Neuronal stem cell (in vitro differentiated cells): ENCODE measurements around the gene GTF2A2.
A peak's percentile ranks its signal among the peaks of the same experiment; 100 is the strongest.

Source experiments
- DNase-seq: peaks from one replicate; pipeline ENCODE4 v3.0.0-alpha.2; 2013; ENCODE audit warnings: low spot score
- H2AFZ ChIP-seq: one replicate; pipeline ENCODE4 v1.6.1; 2013; ENCODE audit warnings: mild to moderate bottlenecking, low read length, inconsistent platforms
- H2AK5ac ChIP-seq: 2 replicates; pipeline ENCODE4 v1.6.1; 2013; ENCODE audit warnings: low read depth, mild to moderate bottlenecking, inconsistent platforms, low read length, moderate library complexity, mixed read lengths
- H2BK120ac ChIP-seq: 2 replicates; pipeline ENCODE4 v1.6.1; 2013; ENCODE audit warnings: low read depth, mild to moderate bottlenecking, inconsistent platforms, low read length, moderate library complexity, mixed read lengths
- H2BK12ac ChIP-seq: one replicate; pipeline ENCODE4 v1.6.1; 2013; ENCODE audit warnings: low read length, inconsistent platforms
- H2BK15ac ChIP-seq: 2 replicates; pipeline ENCODE4 v1.6.1; 2013; ENCODE audit warnings: mild to moderate bottlenecking, low read length, inconsistent platforms, mixed read lengths
- H2BK5ac ChIP-seq: one replicate; pipeline ENCODE4 v1.6.1; 2013; ENCODE audit warnings: inconsistent platforms, mild to moderate bottlenecking, low read length, moderate library complexity
- H3K14ac ChIP-seq: one replicate; pipeline ENCODE4 v1.6.1; 2013; ENCODE audit warnings: low read length, inconsistent platforms
- H3K18ac ChIP-seq: 2 replicates; pipeline ENCODE4 v1.6.1; 2013; ENCODE audit warnings: low read length, inconsistent platforms
- H3K23ac ChIP-seq: 2 replicates; pipeline ENCODE4 v1.6.1; 2013; ENCODE audit warnings: low read depth, mild to moderate bottlenecking, mixed read lengths, low read length, inconsistent platforms; ENCODE audit not compliant: poor library complexity
- H3K27ac ChIP-seq: replicated peaks from 3 replicates; pipeline ENCODE4 v1.5.1; 2013; ENCODE audit warnings: low read length, inconsistent platforms
- H3K27me3 ChIP-seq, 3 experiments: 2 replicates each; pipeline ENCODE4 v1.6.1; 2013; ENCODE audit warnings: low read length in 3 of 3, mild to moderate bottlenecking in 2 of 3, inconsistent platforms in 1 of 3, low read depth in 1 of 3, mixed read lengths in 1 of 3, moderate library complexity in 1 of 3; ENCODE audit not compliant: control insufficient read depth in 3 of 3, insufficient read depth in 3 of 3
- H3K36me3 ChIP-seq, 2 donors: replicated peaks in 1 of 2; 2 replicates each; pipeline ENCODE4 v1.6.1; 2013; ENCODE audit warnings: low read length in 2 of 2; ENCODE audit not compliant: control insufficient read depth in 2 of 2, insufficient read depth in 2 of 2
- H3K4ac ChIP-seq: 2 replicates; pipeline ENCODE4 v1.6.1; 2013; ENCODE audit warnings: inconsistent platforms, mild to moderate bottlenecking, low read length, moderate library complexity
- H3K4me1 ChIP-seq, 2 donors: 1 replicate in 1 of 2; 2 replicates in 1 of 2; pipeline ENCODE4 v1.6.1; 2013; ENCODE audit warnings: low read length in 2 of 2, low read depth in 1 of 2; ENCODE audit not compliant: control insufficient read depth in 2 of 2, insufficient read depth in 1 of 2
- H3K4me2 ChIP-seq: one replicate; pipeline ENCODE4 v1.6.1; 2013; ENCODE audit warnings: mild to moderate bottlenecking, low read length, inconsistent platforms; ENCODE audit not compliant: insufficient read depth, poor library complexity, severe bottlenecking
- H3K4me3 ChIP-seq, 2 donors: 2 replicates each; pipeline ENCODE4 v1.5.1; 2013; ENCODE audit warnings: low read length in 2 of 2, mild to moderate bottlenecking in 2 of 2, inconsistent platforms in 1 of 2, moderate library complexity in 1 of 2
- H3K79me1 ChIP-seq: one replicate; pipeline ENCODE4 v1.6.1; 2013; ENCODE audit warnings: low read depth, mild to moderate bottlenecking, inconsistent platforms, low read length, moderate library complexity
- H3K9ac ChIP-seq: one replicate; pipeline ENCODE4 v1.6.1; 2013; ENCODE audit warnings: mild to moderate bottlenecking, low read depth, low read length, inconsistent platforms; ENCODE audit not compliant: poor library complexity
- H3K9me3 ChIP-seq, 2 donors: replicated peaks in 1 of 2; 2 replicates each; pipeline versions ENCODE3 to v1.6.1; 2013; ENCODE audit warnings: low read length in 2 of 2, mild to moderate bottlenecking in 2 of 2, inconsistent platforms in 1 of 2, low read depth in 1 of 2, mixed read lengths in 1 of 2, moderate library complexity in 1 of 2; ENCODE audit not compliant: control insufficient read depth in 2 of 2, insufficient read depth in 1 of 2
- H4K8ac ChIP-seq: one replicate; pipeline ENCODE4 v1.6.1; 2013; ENCODE audit warnings: low read depth, mild to moderate bottlenecking, inconsistent platforms, low read length, moderate library complexity
- H4K91ac ChIP-seq: one replicate; pipeline ENCODE4 v1.6.1; 2013; ENCODE audit warnings: low read length, low read depth, mild to moderate bottlenecking, inconsistent platforms; ENCODE audit not compliant: poor library complexity
- WGBS, 2 donors: extraction: QIAGEN DNeasy Blood & Tissue Kit; methylation state at CpG; one replicate each; pipeline ENCODE4 v1.1.7; 2013; ENCODE audit warnings: missing lambda C conversion rate in 2 of 2, mixed read lengths in 1 of 2; ENCODE audit not compliant: insufficient read length in 2 of 2, insufficient replicate concordance in 1 of 2; ENCODE audit errors: extremely low coverage in 2 of 2; 5-methylcytosine and 5-hydroxymethylcytosine counted together

GTF2A2 gene

GRCh38 chr15:59657635-59658125 lies 365 bp upstream of the GTF2A2 start:
- H2BK12ac ChIP-seq = no peak overlapping the region
- peak overlapping the region; percentile 10 for H3K9ac ChIP-seq
- no peak overlapping the region for H3K27ac ChIP-seq
- H3K4ac ChIP-seq = no peak overlapping the region
- no CpG with 5 or more reads among the region's 23 CpGs for WGBS, 2 donors
- H2BK5ac ChIP-seq = no peak overlapping the region
- no peak overlapping the region for H3K14ac ChIP-seq
- H3K9me3 ChIP-seq = peaks cover 0 to 14% of the 10 kb centered on the region in 2 donors
- peaks cover 3 to 72% of the 10 kb centered on the region in 2 donors for H3K36me3 ChIP-seq
- H3K79me1 ChIP-seq = no peaks in the 10 kb centered on the region
- H3K4me2 ChIP-seq = peak overlapping the region; percentile 30
- H3K23ac ChIP-seq = peak overlapping the region; percentile 94
- no peak overlapping the region for H3K18ac ChIP-seq
- H2AK5ac ChIP-seq = no peak overlapping the region
- H3K4me1 ChIP-seq = peaks cover 2 to 7% of the 10 kb centered on the region in 2 donors
- peak overlapping the region in 1 of 2 donors; percentile 84 for H3K4me3 ChIP-seq
- no peak for DNase-seq
- no peak overlapping the region for H4K8ac ChIP-seq
- H2AFZ ChIP-seq = peak overlapping the region; percentile 90
- no peak overlapping the region for H2BK15ac ChIP-seq
- no peak overlapping the region for H4K91ac ChIP-seq
- H2BK120ac ChIP-seq = no peak overlapping the region
- H3K27me3 ChIP-seq = no peaks in the 10 kb centered on the region

- H3K4me3 ChIP-seq = no peak overlapping the region
- H3K36me3 ChIP-seq = peaks cover 9 to 73% of the 10 kb centered on the region in 2 donors
- H2BK120ac ChIP-seq = no peak overlapping the region
- H3K4me2 ChIP-seq = no peak overlapping the region
- H3K23ac ChIP-seq = no peak overlapping the region
- H4K91ac ChIP-seq = no peak overlapping the region
- no peak overlapping the region for H3K14ac ChIP-seq
- no peak overlapping the region for H2BK5ac ChIP-seq
- WGBS, 2 donors = no CpG with 5 or more reads among the region's 1 CpG
- no peak overlapping the region for H2BK12ac ChIP-seq
- H2AK5ac ChIP-seq = no peak overlapping the region
- no peaks in the 10 kb centered on the region for H3K27me3 ChIP-seq
- no peak for DNase-seq
- no peak overlapping the region for H4K8ac ChIP-seq
- no peak overlapping the region for H3K4ac ChIP-seq
- H3K18ac ChIP-seq = no peak overlapping the region
- H3K27ac ChIP-seq = no peak overlapping the region
- peaks cover 0 to 27% of the 10 kb centered on the region in 2 donors for H3K9me3 ChIP-seq
- H2BK15ac ChIP-seq = no peak overlapping the region
- H3K79me1 ChIP-seq = no peaks in the 10 kb centered on the region
- peaks cover 2 to 7% of the 10 kb centered on the region in 2 donors for H3K4me1 ChIP-seq
- no peak overlapping the region for H3K9ac ChIP-seq
- H2AFZ ChIP-seq = no peak overlapping the region
These were observed 3.3 kb downstream of the GTF2A2 start for GRCh38 chr15:59654046-59654445.

GRCh38 chr15:59649603-59650002 lies 7.7 kb downstream of the GTF2A2 start:
- Histone ChIP-seq H3K4me3 (no peak overlapping the region), H2AFZ (no peak overlapping the region), H3K9ac (no peak overlapping the region), H3K4me1 (no peaks in the 10 kb centered on the region), H3K23ac (no peak overlapping the region), H2BK15ac (no peak overlapping the region), H4K91ac (no peak overlapping the region), H3K14ac (no peak overlapping the region), H3K18ac (no peak overlapping the region), H3K27me3 (no peaks in the 10 kb centered on the region), H2AK5ac (no peak overlapping the region), H3K27ac (no peak overlapping the region), H2BK120ac (no peak overlapping the region), H4K8ac (no peak overlapping the region), H2BK12ac (no peak overlapping the region), H3K4ac (no peak overlapping the region), H3K4me2 (no peak overlapping the region), H3K9me3 (peaks cover 0 to 22% of the 10 kb centered on the region in 2 donors), H3K36me3 (peaks cover 16 to 96% of the 10 kb centered on the region in 2 donors), H2BK5ac (no peak overlapping the region), H3K79me1 (no peaks in the 10 kb centered on the region)
- no peak for DNase-seq

GRCh38 chr15:59647085-59647484 lies 10.2 kb downstream of the GTF2A2 start:
- Histone ChIP-seq H3K14ac (no peak overlapping the region), H2AK5ac (no peak overlapping the region), H3K4me3 (no peak overlapping the region), H2BK15ac (no peak overlapping the region), H3K18ac (no peak overlapping the region), H4K91ac (no peak overlapping the region), H4K8ac (no peak overlapping the region), H3K4me2 (no peak overlapping the region), H3K4ac (no peak overlapping the region), H2BK5ac (no peak overlapping the region), H3K4me1 (no peaks in the 10 kb centered on the region), H3K23ac (no peak overlapping the region), H2BK12ac (no peak overlapping the region), H2BK120ac (no peak overlapping the region), H2AFZ (no peak overlapping the region), H3K79me1 (no peaks in the 10 kb centered on the region), H3K27me3 (no peaks in the 10 kb centered on the region), H3K9ac (no peak overlapping the region), H3K9me3 (peaks cover 0 to 6% of the 10 kb centered on the region in 2 donors), H3K36me3 (peaks cover 14 to 88% of the 10 kb centered on the region in 2 donors), H3K27ac (no peak overlapping the region)
- no peak for DNase-seq
- no CpG with 5 or more reads among the region's 1 CpG for WGBS, 2 donors
